SK-N-MC (cell line): ENCODE measurements around the gene GTF2B.

ENCODE experiments used
- EZH2 ChIP-seq: fragments of 200-600 bp; sonication (generic); IDR thresholded peaks from one replicate; pipeline ENCODE4 v1.6.1; 2017; ENCODE audit warnings: antibody characterized with exemption
- FOXP2 ChIP-seq: optimal IDR thresholded peaks from 2 replicates; pipeline ENCODE3; 2011; ENCODE audit warnings: mild to moderate bottlenecking, moderate library complexity; ENCODE audit not compliant: insufficient read depth; ENCODE audit errors: extremely low read length, control extremely low read depth
- POLR2AphosphoS5 ChIP-seq: IDR thresholded peaks from 2 replicates; pipeline ENCODE4 v1.6.1; 2012; ENCODE audit warnings: mild to moderate bottlenecking, low read depth, low read length, borderline replicate concordance

- no peak for TF ChIP-seq POLR2AphosphoS5
- TF ChIP-seq EZH2, result no peak
- TF ChIP-seq FOXP2, result no peak
Measured at GRCh38 chr1:88910401-88910800, 19.0 kb upstream of the GTF2B start.
